ENCODE results near the gene ATP6V0E2. TPM values are rescaled to one million over a fixed set of nuclear protein-coding genes. Genes with fewer than 3 reads are reported as not detected.

Gene ATP6V0E2
- polyA plus RNA-seq, 4 donors = 20.5 to 29.1 (median 23.9) TPM

- peak; percentile 92 to 94 (median 93) for DNase-seq (ENCODE audit: low read depth in 4 of 4, low spot score in 3 of 4)
Measured at GRCh38 chr7:149838224-149838991, 35.4 kb upstream of the ATP6V0E2 start, which contains the start of gene ZNF862. Gene ZNF862, plus strand, starts transcription at chr7:149838375. Its CDS starts 237 bp downstream, at chr7:149838612.

GRCh38 chr7:149838992-149839408 is 34.8 kb upstream of the ATP6V0E2 start:
- DNase-seq (ENCODE audit: low read depth in 4 of 4, low spot score in 3 of 4) = no peak

- no peak for DNase-seq (ENCODE audit: low read depth in 4 of 4, low spot score in 3 of 4)
Measured at GRCh38 chr7:149839933-149840332, 33.8 kb upstream of the ATP6V0E2 start.

GRCh38 chr7:149843566-149843965 is 30.2 kb upstream of the ATP6V0E2 start:
- DNase-seq (ENCODE audit: low read depth in 4 of 4, low spot score in 3 of 4) = no peak

GRCh38 chr7:149844445-149844844 is 29.3 kb upstream of the ATP6V0E2 start:
- no peak for DNase-seq (ENCODE audit: low read depth in 4 of 4, low spot score in 3 of 4)

- DNase-seq (ENCODE audit: low read depth in 4 of 4, low spot score in 3 of 4) = no peak
Measured at GRCh38 chr7:149845257-149845980, 28.4 kb upstream of the ATP6V0E2 start.

- DNase-seq (ENCODE audit: low read depth in 4 of 4, low spot score in 3 of 4) = no peak
Measured at GRCh38 chr7:149846021-149846420, 27.7 kb upstream of the ATP6V0E2 start.

- no peak for DNase-seq (ENCODE audit: low read depth in 4 of 4, low spot score in 3 of 4)
Measured at GRCh38 chr7:149846436-149847046, 27.2 kb upstream of the ATP6V0E2 start.

GRCh38 chr7:149849174-149849573 is 24.6 kb upstream of the ATP6V0E2 start:
- no peak for DNase-seq (ENCODE audit: low read depth in 4 of 4, low spot score in 3 of 4)

GRCh38 chr7:149850007-149850594 is 23.7 kb upstream of the ATP6V0E2 start:
- no peak for DNase-seq (ENCODE audit: low read depth in 4 of 4, low spot score in 3 of 4)

GRCh38 chr7:149850716-149851115 is 23.1 kb upstream of the ATP6V0E2 start:
- DNase-seq (ENCODE audit: low read depth in 4 of 4, low spot score in 3 of 4) = no peak

GRCh38 chr7:149851449-149851848 is 22.3 kb upstream of the ATP6V0E2 start:
- no peak for DNase-seq (ENCODE audit: low read depth in 4 of 4, low spot score in 3 of 4)

GRCh38 chr7:149853157-149853556 is 20.6 kb upstream of the ATP6V0E2 start:
- no peak for DNase-seq (ENCODE audit: low read depth in 4 of 4, low spot score in 3 of 4)

- DNase-seq (ENCODE audit: low read depth in 4 of 4, low spot score in 3 of 4) = peak in 1 of 4 donors; percentile 42
Measured at GRCh38 chr7:149854611-149855360, 19.0 kb upstream of the ATP6V0E2 start.

- no peak for DNase-seq (ENCODE audit: low read depth in 4 of 4, low spot score in 3 of 4)
Measured at GRCh38 chr7:149855361-149856305, 18.1 kb upstream of the ATP6V0E2 start.

- no peak for DNase-seq (ENCODE audit: low read depth in 4 of 4, low spot score in 3 of 4)
Measured at GRCh38 chr7:149856583-149856982, 17.2 kb upstream of the ATP6V0E2 start.

GRCh38 chr7:149859369-149859768 is 14.4 kb upstream of the ATP6V0E2 start:
- DNase-seq (ENCODE audit: low read depth in 4 of 4, low spot score in 3 of 4) = no peak

GRCh38 chr7:149859876-149860275 is 13.9 kb upstream of the ATP6V0E2 start:
- no peak for DNase-seq (ENCODE audit: low read depth in 4 of 4, low spot score in 3 of 4)

Measured in left renal pelvis (tissue), 4 donors.